Nucleus accumbens (tissue), 56 donors: ENCODE measurements around the gene CACNA1C.

Source experiments
- DNase-seq, 56 donors: peaks; one replicate each; lab custom pipeline; 2025; lab: John Stamatoyannopoulos, UW

CACNA1C gene

GRCh38 chr12:2393996-2394395, 341.2 kb downstream of the CACNA1C start:
- no peak for DNase-seq

DNA sequence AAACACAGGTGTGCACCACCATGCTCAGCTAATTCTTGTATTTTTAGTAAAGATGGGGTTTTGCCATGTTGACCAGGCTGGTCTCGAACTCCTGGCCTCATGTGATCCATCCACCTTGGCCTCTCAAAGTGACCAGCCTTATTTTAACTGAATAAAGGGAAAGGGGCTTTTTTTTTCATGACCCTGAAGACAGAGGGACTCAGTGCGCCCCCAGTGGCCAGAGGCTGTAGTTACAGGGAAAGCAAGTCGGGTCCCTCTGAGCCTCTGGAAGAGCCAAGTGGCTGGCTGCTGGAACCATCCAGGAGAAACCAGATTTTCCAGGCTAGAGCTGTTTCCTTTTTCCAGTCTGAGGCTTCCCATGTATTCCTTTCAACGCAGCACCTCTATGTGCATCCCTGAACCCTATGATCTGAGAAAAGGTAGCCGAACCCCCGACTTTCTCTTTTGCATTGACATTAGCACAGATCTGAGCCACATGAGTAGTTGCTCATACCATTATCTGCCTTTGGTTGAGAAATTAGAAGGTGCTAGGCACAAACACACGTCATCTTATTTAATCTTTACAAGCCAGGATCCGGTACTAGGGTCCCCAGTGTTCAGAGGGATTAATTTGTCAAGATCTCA, 342.7 kb downstream of the CACNA1C start:
- peak in 5 of 56 donors; percentile 14 to 38 (median 22) for DNase-seq

DNA sequence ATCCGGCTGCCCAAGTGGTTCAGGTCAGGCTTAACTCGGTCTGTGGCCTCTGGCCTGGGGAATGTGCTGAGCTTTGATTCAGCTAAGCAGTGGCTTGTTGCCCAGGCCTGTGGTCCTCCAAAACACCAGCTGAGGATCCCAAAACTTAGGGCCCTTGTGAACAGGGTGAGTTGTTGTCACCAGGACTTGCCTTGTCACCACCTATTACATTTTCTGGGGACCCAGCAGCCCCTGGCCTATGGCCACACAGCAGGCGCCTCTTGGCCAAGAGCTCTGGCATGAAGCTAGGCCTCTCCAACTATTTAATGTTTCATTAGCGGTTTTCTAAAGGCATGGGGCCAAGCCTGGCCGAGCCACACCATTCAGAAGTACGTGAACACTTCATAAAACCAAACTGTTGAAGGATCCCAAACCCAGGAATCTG, 343.7 kb downstream of the CACNA1C start:
- DNase-seq = peak in 3 of 56 donors; percentile 5 to 42 (median 26)

- DNase-seq = peak in 1 of 56 donors; percentile 10
These were observed 344.7 kb downstream of the CACNA1C start for GRCh38 chr12:2397356-2398045.

DNA sequence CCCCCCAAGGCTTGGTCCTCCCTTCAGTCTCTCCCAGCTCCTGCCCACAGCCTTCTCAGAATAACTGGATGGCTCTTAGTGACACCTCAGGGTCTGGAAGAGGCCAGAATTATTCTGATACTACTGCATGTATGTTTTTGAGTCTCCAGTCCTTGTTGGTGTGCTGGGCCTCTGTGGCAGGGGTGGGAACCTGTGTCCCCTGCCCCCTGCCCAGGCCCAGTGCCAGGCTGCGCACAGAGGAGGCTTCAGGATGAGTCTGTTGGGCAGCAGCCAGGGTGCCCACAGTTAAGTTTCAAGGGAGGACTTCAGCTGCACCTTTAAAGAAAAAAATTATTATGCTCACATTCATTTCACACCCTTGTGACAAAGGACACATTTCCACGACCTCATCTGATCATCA, 348.3 kb downstream of the CACNA1C start:
- DNase-seq = no peak

DNA sequence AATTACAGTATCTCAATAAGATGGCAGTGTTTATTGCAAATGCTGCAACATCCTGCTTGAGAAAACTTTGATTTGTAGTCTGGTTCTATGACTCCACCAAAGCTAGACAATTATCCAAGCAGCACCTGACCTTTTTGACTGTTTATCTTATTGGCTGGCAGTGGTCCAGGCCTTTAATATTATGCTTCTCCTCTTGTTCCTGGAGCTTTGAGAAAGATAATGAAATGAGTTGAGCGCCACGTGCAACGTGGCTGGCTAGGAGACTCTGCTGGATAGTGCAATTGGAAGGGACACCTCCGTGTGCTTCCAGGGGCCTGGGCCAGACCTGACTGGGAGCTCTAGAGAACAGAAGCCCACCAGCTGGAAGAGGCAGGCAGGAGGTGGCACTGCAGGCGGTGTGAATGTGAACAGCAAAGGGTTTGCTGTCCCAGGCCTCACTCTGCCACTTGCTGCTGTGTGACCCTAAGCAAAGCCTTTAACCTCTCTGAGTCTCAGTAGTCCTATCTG, 349.3 kb downstream of the CACNA1C start:
- DNase-seq = no peak

- DNase-seq = no peak
These were observed 350.6 kb downstream of the CACNA1C start for GRCh38 chr12:2403221-2403976.

DNA sequence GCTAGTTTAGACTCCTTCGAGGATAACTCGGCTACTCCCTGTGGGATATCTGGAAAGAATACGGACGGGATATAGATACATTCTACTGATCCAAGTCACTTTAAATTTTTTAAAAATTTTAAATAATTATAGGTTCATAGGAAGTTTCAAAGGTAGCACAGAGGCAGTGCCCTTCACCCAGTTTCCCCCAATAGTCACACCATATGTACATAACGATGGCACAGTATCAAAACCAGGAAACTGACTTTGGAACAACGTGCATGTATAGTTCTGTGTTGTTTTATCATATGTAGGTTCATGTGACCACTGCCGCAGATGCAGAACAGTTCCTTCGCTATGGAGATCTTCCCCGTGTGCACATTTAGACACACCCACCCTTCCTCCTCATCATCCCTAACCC, 352.3 kb downstream of the CACNA1C start:
- no peak for DNase-seq

DNA sequence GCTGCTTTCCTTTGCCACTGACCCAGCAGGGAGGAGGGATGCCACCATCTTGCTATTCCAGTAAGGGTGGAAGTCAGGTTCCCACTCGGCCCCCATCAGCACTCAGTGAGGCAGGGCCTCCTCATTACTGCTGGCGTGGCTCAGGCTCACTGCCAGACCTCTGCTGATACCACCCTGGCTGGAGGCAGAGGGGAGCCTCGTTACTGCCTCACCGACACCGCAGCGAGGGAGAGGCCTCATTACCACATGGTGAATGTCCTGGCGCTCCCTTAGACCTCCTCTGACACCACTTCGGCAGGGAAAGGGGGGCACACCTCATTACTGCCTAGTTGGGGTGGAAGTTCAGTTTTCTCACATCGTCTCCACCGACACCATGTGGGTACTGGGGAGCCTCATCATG, 354.1 kb downstream of the CACNA1C start:
- DNase-seq = no peak

GRCh38 chr12:2408262-2408661, 355.5 kb downstream of the CACNA1C start:
- no peak for DNase-seq

DNA sequence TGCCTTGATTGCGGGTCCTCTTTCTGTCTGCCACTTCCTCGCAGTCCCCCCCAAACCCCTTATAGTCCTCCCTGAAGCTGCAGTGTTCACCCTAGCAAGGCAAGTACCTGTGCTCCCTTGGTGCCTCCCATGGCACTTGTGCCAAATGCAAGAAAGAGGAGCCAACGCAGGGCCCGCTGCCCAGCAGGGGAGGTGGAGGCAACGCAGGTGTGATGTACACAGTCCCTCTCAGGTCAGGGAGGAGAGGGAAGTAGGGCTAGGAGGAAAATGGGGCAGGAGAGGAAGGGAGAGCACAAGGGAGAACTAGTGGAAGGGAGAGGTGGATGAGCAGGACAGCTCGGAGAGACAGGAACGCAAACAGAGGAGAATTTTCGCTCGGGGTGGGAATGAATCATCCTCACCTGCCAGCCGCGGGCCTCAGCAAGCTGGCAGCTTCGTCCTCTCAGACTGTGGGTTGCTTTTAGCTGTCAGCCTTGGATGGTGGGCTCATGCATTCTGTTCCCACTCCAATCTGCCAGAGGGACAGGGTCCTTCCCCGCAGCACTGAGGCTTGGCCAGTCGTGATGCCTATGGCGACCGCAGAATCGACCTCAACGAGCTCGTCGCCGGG, 357.0 kb downstream of the CACNA1C start:
- no peak for DNase-seq

GRCh38 chr12:2410496-2410895, 357.7 kb downstream of the CACNA1C start:
- DNase-seq = no peak

GRCh38 chr12:2411011-2411410, 358.2 kb downstream of the CACNA1C start:
- no peak for DNase-seq

DNA sequence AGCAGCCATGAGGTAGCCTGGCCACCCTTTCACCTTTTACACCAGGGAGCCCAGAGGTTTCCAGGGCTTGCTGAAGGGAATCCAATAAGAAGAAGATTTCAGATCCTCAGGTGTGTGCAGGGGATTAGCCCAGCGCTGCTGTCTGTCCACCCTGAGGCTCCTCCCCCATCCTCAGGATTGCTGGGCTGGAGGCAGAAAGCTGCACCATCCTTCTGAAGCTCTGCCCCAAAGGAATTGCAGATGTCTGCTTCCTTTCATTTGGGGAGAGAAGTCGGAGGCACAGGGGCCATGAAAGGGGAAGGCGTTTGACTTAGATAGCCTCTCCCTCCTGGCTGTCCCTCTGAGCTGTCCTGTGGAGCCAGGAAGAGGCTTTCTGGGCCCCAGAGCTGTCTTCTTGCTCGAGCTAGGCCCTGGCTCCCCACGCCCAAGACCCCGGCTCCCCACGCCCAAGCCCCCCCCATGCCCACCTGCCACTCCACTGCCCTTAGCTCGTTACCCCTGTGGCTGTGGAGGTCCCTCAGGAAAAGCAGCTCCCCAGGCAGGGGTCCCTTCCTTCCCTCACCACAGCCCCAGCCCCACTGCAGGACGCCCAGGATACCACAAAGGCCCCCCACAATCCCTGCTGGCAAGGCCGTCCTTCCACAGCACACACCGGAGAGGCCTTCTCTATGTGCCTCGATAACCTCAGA, 359.0 kb downstream of the CACNA1C start:
- no peak for DNase-seq

GRCh38 chr12:2412305-2412643, 359.5 kb downstream of the CACNA1C start:
- no peak for DNase-seq

DNA sequence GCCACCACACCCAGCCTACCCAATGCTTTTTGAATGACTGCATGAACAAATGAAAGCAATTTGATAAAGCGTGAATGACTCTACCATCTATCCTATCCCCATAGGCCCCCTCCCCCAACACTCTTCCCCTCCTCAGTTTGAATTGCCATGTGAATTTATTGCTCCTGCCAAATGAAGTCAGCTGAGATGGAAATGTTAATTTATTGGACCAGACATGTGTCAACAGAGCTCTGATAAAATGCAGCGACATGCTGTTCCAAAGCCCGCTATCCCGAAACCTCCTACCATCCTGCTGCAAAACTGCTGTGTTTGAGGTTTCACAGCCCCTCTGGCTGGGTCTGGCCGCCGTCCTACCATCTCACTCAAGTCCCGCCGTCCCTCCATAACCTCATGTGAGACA, 360.5 kb downstream of the CACNA1C start:
- no peak for DNase-seq

DNA sequence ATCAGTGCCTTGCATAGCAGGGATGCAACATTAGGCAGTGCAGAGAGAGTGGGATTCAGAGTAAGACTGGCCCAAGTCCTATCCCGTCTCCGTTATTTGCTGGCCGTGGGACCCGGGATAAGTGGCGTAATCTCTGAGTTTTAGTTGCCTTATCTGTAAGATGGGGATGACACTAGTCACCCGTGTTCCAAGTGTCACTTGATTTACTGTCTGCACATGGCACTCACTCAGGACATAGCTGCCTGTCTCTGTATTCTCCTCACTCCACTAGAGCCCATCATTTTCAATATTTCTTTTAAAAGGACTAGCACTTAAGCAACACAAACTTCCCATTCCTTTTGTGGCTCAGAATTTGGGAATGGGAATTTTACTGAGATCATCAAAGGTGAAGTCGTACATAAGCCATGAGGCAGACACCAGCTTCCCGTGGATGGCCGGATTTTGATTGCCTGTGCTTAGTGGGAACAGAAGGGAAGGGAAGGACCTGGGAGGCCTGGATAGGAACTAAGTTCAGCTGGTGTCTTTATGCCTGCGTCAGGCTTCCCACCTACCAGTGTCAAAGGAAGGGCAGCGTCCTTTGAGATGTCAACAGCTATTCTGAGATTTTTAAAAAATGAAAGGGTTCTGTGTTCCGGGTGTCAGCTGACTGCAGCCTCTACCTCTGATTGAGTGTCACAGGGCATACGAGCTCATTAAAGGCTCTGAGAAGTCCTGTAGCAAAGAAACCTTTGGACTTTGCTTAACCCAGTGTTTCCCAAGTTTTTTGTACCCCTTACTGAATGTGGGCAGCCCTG, 361.4 kb downstream of the CACNA1C start:
- DNase-seq = no peak

DNA sequence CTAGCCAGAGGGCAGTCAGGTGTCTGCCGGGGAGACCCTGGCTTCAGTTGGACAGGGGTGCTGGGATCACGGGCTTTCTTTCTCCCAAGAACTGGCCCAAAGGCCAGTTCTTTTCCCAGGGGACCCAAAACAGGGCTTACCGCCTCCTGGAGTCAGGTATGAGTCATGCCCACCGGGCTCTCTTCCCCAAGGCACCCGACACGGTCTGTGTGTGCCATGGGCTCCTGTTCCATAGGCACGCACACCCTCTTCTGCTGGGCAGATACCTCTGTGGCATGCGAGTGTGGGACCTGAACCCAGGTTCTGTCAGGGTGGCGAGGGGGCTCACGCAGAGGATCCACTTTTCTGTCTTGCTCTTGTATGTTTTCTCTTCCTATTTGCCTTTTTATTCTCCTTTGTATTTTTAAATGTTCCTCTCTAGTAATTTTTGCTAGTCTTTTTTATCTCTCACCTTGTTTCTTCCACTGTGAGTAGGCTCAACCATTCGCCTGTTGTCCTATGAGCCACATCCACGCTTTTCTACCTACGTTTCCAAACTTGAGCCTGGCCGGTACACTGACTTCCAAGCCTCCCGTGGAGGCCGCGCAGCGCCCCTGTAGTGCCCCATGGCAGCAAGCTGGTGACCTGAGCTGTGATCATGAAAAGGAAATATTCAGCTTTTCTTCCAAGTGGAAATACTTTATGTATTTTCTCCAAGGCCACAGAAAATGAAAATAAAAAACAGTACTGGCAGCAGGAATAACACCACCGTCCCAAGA, 362.2 kb downstream of the CACNA1C start:
- DNase-seq = no peak

GRCh38 chr12:2415568-2415944, 362.8 kb downstream of the CACNA1C start:
- DNase-seq = no peak
